Endothelial cell of umbilical vein (primary cell): ENCODE data around the gene LCE2C. TPM values are rescaled to one million over a fixed set of nuclear protein-coding genes. Genes with fewer than 3 reads are reported as not detected.
"Not testable (repeated sequence)": the region's sequence is repeated elsewhere in the genome, so short reads cannot be mapped to it uniquely, and the experiment has no call there.

ENCODE experiments used
- Bru-seq: library from RNA; stranded (reverse); fragments of 400-500 nt; gene quantifications from one replicate; lab custom pipeline; 2021; lab: Mats Ljungman, UMichigan
- BruChase-seq, 2 experiments: library from RNA; stranded (reverse); fragments of 400-500 nt; gene quantifications; one replicate each; lab custom pipeline; 2021; lab: Mats Ljungman, UMichigan
- BruUV-seq: library from RNA; stranded (reverse); fragments of 400-500 nt; replicated peaks from 2 replicates; lab custom pipeline; 2021; lab: Mats Ljungman, UMichigan
- CTCF ChIA-PET: fragments of 300-600, 350-600 bp; sonication (Branson Sonifier 250); formaldehyde crosslinking; loops from one replicate; lab custom pipeline; 2021; ENCODE audit warnings: antibody characterized with exemption, inconsistent platforms; lab: Charles Lee
- POLR2A ChIA-PET: fragments of 300-600, 350-600 bp; sonication (Branson Sonifier 250); formaldehyde crosslinking; loops from one replicate; lab custom pipeline; 2021; ENCODE audit warnings: antibody characterized with exemption, inconsistent platforms; lab: Charles Lee
- DNase-seq: peaks from one replicate; pipeline ENCODE4 v3.0.0-alpha.2; 2011; ENCODE audit warnings: low read depth, low spot score
- FAIRE-seq: peaks from 2 replicates; lab custom pipeline; 2011; peaks lifted over from hg19 to GRCh38; lab: Jason Lieb, UNC
- H2AFZ ChIP-seq: 2 replicates; pipeline ENCODE4 v1.6.0; 2012; ENCODE audit warnings: low read depth, low read length, control low read depth, inconsistent platforms
- H3K27ac ChIP-seq: 2 replicates; pipeline ENCODE4 v1.5.1; 2011; ENCODE audit warnings: low read depth, mild to moderate bottlenecking, control low read depth, low read length, moderate library complexity; ENCODE audit not compliant: insufficient read depth
- H3K27me3 ChIP-seq, 2 experiments: 2 replicates each; pipeline versions ENCODE4 v1.6.0 to v1.6.1; 2011; ENCODE audit warnings: low read length in 2 of 2, mixed read lengths in 1 of 2; ENCODE audit not compliant: control insufficient read depth in 2 of 2, insufficient read depth in 2 of 2
- H3K36me3 ChIP-seq, 2 experiments: 2 replicates in 1 of 2; 3 replicates in 1 of 2; pipeline ENCODE4 v1.5.1; 2011; ENCODE audit warnings: low read length in 2 of 2, mild to moderate bottlenecking in 1 of 2, moderate library complexity in 1 of 2; ENCODE audit not compliant: control insufficient read depth in 2 of 2, insufficient read depth in 2 of 2; ENCODE audit errors: extremely low read depth in 1 of 2
- H3K4me1 ChIP-seq: 3 replicates; pipeline ENCODE4 v1.5.1; 2011; ENCODE audit warnings: mild to moderate bottlenecking, low read length; ENCODE audit not compliant: control insufficient read depth, insufficient read depth; ENCODE audit errors: extremely low read depth
- H3K4me2 ChIP-seq: 2 replicates; pipeline ENCODE4 v1.6.1; 2011; ENCODE audit warnings: low read length, control low read depth, mixed read lengths; ENCODE audit not compliant: insufficient read depth
- H3K4me3 ChIP-seq, 3 experiments: fragments of 200-600 bp in 1 of 3; sonication (generic), shearing (Covaris generic) in 1 of 3; replicated peaks in 1 of 3; 2 replicates each; pipeline ENCODE4 v1.5.1; 2011 to 2016; ENCODE audit warnings: control low read depth in 3 of 3, low read length in 3 of 3, mild to moderate bottlenecking in 2 of 3, inconsistent platforms in 1 of 3, low read depth in 1 of 3, moderate library complexity in 1 of 3; ENCODE audit not compliant: insufficient read depth in 1 of 3
- H3K79me2 ChIP-seq: 2 replicates; pipeline ENCODE4 v1.6.0; 2012; ENCODE audit warnings: low read length, inconsistent platforms; ENCODE audit not compliant: control insufficient read depth, insufficient read depth
- H3K9ac ChIP-seq: replicated peaks from 2 replicates; pipeline ENCODE3; 2011; ENCODE audit warnings: low read length, control low read depth; ENCODE audit not compliant: insufficient read depth; ENCODE audit errors: extremely low read depth
- H3K9me1 ChIP-seq: replicated peaks from 3 replicates; pipeline ENCODE4 v1.6.0; 2011; ENCODE audit warnings: mild to moderate bottlenecking, low read length; ENCODE audit not compliant: control insufficient read depth, insufficient read depth; ENCODE audit errors: extremely low read depth
- H3K9me3 ChIP-seq: replicated peaks from 2 replicates; pipeline ENCODE4 v1.5.1; 2012; ENCODE audit warnings: low read length, inconsistent platforms; ENCODE audit not compliant: control insufficient read depth, insufficient read depth
- H4K20me1 ChIP-seq: replicated peaks from 2 replicates; pipeline ENCODE3; 2011; ENCODE audit warnings: mild to moderate bottlenecking, low read length; ENCODE audit not compliant: control insufficient read depth, insufficient read depth; ENCODE audit errors: extremely low read depth
- CTCF ChIP-seq, 2 donors: IDR thresholded peaks; 1 replicate in 1 of 2; 2 replicates in 1 of 2; pipeline ENCODE4 v1.5.1; 2011; ENCODE audit warnings: low read length in 2 of 2, mild to moderate bottlenecking in 2 of 2, moderate library complexity in 2 of 2, control low read depth in 1 of 2, inconsistent platforms in 1 of 2, low read depth in 1 of 2; ENCODE audit not compliant: insufficient read depth in 1 of 2; ENCODE audit errors: extremely low read depth in 1 of 2
- EZH2 ChIP-seq: IDR thresholded peaks from 2 replicates; pipeline ENCODE4 v1.6.1; 2012; ENCODE audit warnings: borderline replicate concordance, low read depth, mild to moderate bottlenecking, moderate library complexity, low read length, inconsistent platforms; ENCODE audit not compliant: severe bottlenecking
- FOS ChIP-seq: IDR thresholded peaks from 2 replicates; pipeline ENCODE4 v1.6.1; 2011; ENCODE audit warnings: mild to moderate bottlenecking, low read length, moderate library complexity, borderline replicate concordance; ENCODE audit not compliant: insufficient read depth
- GATA2 ChIP-seq: IDR thresholded peaks from 2 replicates; pipeline ENCODE4 v1.7.0; 2011; ENCODE audit warnings: low read depth, mild to moderate bottlenecking, moderate library complexity, mixed read lengths, low read length; ENCODE audit not compliant: insufficient read length, insufficient read depth
- JUN ChIP-seq: IDR thresholded peaks from 2 replicates; pipeline ENCODE4 v1.6.1; 2011; ENCODE audit warnings: borderline replicate concordance, low read depth; ENCODE audit not compliant: insufficient read length, insufficient read depth
- MAX ChIP-seq: IDR thresholded peaks from 2 replicates; pipeline ENCODE4 v1.6.1; 2011; ENCODE audit not compliant: insufficient read depth, insufficient read length
- MYC ChIP-seq: IDR thresholded peaks from one replicate; pipeline ENCODE4 v1.6.1; 2011; ENCODE audit warnings: mild to moderate bottlenecking, low read depth, low read length
- POLR2A ChIP-seq: IDR thresholded peaks from 2 replicates; pipeline ENCODE4 v1.6.1; 2012; ENCODE audit warnings: low read depth, mild to moderate bottlenecking, control low read depth, low read length
- POLR2AphosphoS5 ChIP-seq: IDR thresholded peaks from 2 replicates; pipeline ENCODE4 v1.6.1; 2012; ENCODE audit warnings: low read depth, mild to moderate bottlenecking, control low read depth, low read length, moderate library complexity; ENCODE audit not compliant: insufficient read depth
- dilution Hi-C: fragments of 300-500 bp; cut with MboI; formaldehyde crosslinking; loops from one replicate; pipeline ENCODE4 v1.15.0; 2019; ENCODE audit warnings: low sequenced_read_pairs; ENCODE audit not compliant: extremely low pct_ligation_motif_present
- intact Hi-C: fragments of 100-400 bp; cut with micrococcal nuclease; formaldehyde crosslinking; loops from one replicate; pipeline ENCODE4 v1.10.0; 2022
- long read RNA-seq: library from polyadenylated mRNA; stranded (forward); transcript quantifications from one replicate; pipeline ENCODE4 v2.0.0, GENCODE V29; 2021
- polyA minus RNA-seq, 3 experiments: library from RNA; depleted of rRNA, polyadenylated mRNA; stranded (reverse); fragments of >200 nt; gene quantifications; 1 replicate in 1 of 3; 2 replicates in 2 of 3; pipeline ENCODE4 v1.2.3, GENCODE V29; 2011
- polyA plus RNA-seq, 4 experiments: library from polyadenylated mRNA; depleted of rRNA in 3 of 4; stranded (reverse) in 3 of 4; unstranded in 1 of 4; fragments of >200 nt; gene quantifications; 2 replicates each; pipeline versions ENCODE4 v1.2.1 to v1.2.3, GENCODE V29; 2011 to 2012; ENCODE audit warnings: missing spikeins in 1 of 4
- total RNA-seq: library from RNA; stranded (reverse); gene quantifications from 2 replicates; pipeline ENCODE4 v1.2.3, GENCODE V29; 2021

Gene LCE2C
- total RNA-seq (not detected in 2 replicates), polyA plus RNA-seq (not detected in 2 replicates), polyA minus RNA-seq (not detected in 2 replicates), Bru-seq, nascent RNA (not detected), BruChase-seq, experiment 1, labeled RNA remaining after a 6-hour chase (not detected), BruChase-seq, experiment 2, labeled RNA remaining after a 2-hour chase (not detected)
- not detected in 2 replicates for polyA plus RNA-seq (2011; cell fraction: cytosol; rRNA removed)
- not detected in 2 replicates for polyA plus RNA-seq (2011; cell fraction: nucleus; rRNA removed)
- not detected in 2 replicates for polyA plus RNA-seq (2012)
- polyA minus RNA-seq (2011; cell fraction: cytosol; rRNA and poly(A)+ RNA removed), result not detected
- not detected in 2 replicates for polyA minus RNA-seq (2011; cell fraction: nucleus; rRNA and poly(A)+ RNA removed)
- long read RNA-seq, result 0 reads

- H3K79me2 ChIP-seq, H3K4me1 ChIP-seq, H3K27me3 ChIP-seq, FAIRE-seq, POLR2A ChIA-PET, CTCF ChIA-PET, H3K27ac ChIP-seq, dilution Hi-C loops, H3K9ac ChIP-seq, H3K4me3 ChIP-seq, BruUV-seq, H3K4me2 ChIP-seq, intact Hi-C loops, DNase-seq, H2AFZ ChIP-seq, H3K9me1 ChIP-seq, H3K9me3 ChIP-seq, H4K20me1 ChIP-seq, H3K36me3 ChIP-seq: not testable (repeated sequence)
Observed at GRCh38 chr1:152674983-152675382, at the start of gene LCE2C. TSS of gene LCE2C (plus strand) at chr1:152675279. CDS start at chr1:152676016, 737 bp downstream.

- no peak overlapping the region for H3K9ac ChIP-seq
- H3K36me3 ChIP-seq, result no peaks in the 10 kb centered on the region
- no peaks in the 10 kb centered on the region for H3K27me3 ChIP-seq
- H3K9me3 ChIP-seq, result peaks cover 2% of the 10 kb centered on the region
- DNase-seq, result no peak
- TF ChIP-seq POLR2AphosphoS5, result no peak
- TF ChIP-seq MAX, result no peak
- no peak for TF ChIP-seq JUN
- no peak for TF ChIP-seq CTCF (IDR thresholded peaks at IDR 0.05; ENCODE audit: extremely low read depth in 1 of 2, insufficient read depth in 1 of 2, low read depth in 1 of 2, low read length in 2 of 2)
- TF ChIP-seq POLR2A, result no peak
- no peak for TF ChIP-seq GATA2
- TF ChIP-seq MYC, result no peak
- TF ChIP-seq FOS, result no peak
- TF ChIP-seq EZH2, result no peak
- H4K20me1 ChIP-seq, result no peaks in the 10 kb centered on the region
- no TSS peak for BruUV-seq
- ChIA-PET POLR2A (no interaction called here), CTCF (no interaction called here)
- dilution Hi-C loops (no loop called here), intact Hi-C loops (no loop called here)
- no peak for FAIRE-seq
- H3K9me1 ChIP-seq, result no peaks in the 10 kb centered on the region
- no peak overlapping the region for H2AFZ ChIP-seq
- no peaks in the 10 kb centered on the region for H3K4me1 ChIP-seq
- no peaks in the 10 kb centered on the region for H3K79me2 ChIP-seq
- no peak overlapping the region for H3K27ac ChIP-seq
- no peak overlapping the region for H3K4me3 ChIP-seq
- no peak overlapping the region for H3K4me2 ChIP-seq
Observed at GRCh38 chr1:152626744-152627143, 48.3 kb upstream of the LCE2C start.
